Gastroesophageal sphincter (tissue), 3 donors: Measurements from ENCODE around the gene GOLT1B.

Experiments
- CTCF ChIP-seq, 4 experiments: fragments of 200-600 bp in 2 of 4; fragments of 450-650 bp in 2 of 4; sonication (generic) in 1 of 4; IDR thresholded peaks; one replicate each; pipeline ENCODE4 v1.5.1; 2017 to 2019; ENCODE audit warnings: antibody characterized with exemption in 4 of 4, mild to moderate bottlenecking in 2 of 4, moderate library complexity in 2 of 4
- POLR2A ChIP-seq, 2 donors: fragments of 450-650 bp; IDR thresholded peaks; one replicate each; pipeline ENCODE4 v1.6.1; 2017; ENCODE audit warnings: antibody characterized with exemption in 2 of 2, mild to moderate bottlenecking in 2 of 2, moderate library complexity in 1 of 2
- POLR2AphosphoS5 ChIP-seq: sonication (generic); formaldehyde crosslinking; IDR thresholded peaks from one replicate; pipeline ENCODE4 v1.6.1; 2017; ENCODE audit warnings: antibody characterized with exemption

- TF ChIP-seq CTCF (IDR thresholded peaks at IDR 0.05) = no peak
- no peak for TF ChIP-seq POLR2A (IDR thresholded peaks at IDR 0.05)
- no peak for TF ChIP-seq POLR2AphosphoS5
These were observed 40.2 kb downstream of the GOLT1B start for GRCh38 chr12:21541773-21542172.
